ENCODE results near the gene PRKCG.

Gene PRKCG

GRCh38 chr19:53871454-53871853 is 10.5 kb upstream of the PRKCG start:
- in situ Hi-C loops (cut with MboI; ENCODE audit: low sequenced_read_pairs), result no loop called here

- in situ Hi-C loops (cut with MboI; ENCODE audit: low sequenced_read_pairs), result no loop called here
Measured at GRCh38 chr19:53872762-53873161, 9.2 kb upstream of the PRKCG start.

GRCh38 chr19:53873773-53874605 is 8.0 kb upstream of the PRKCG start:
- in situ Hi-C loops (cut with MboI; ENCODE audit: low sequenced_read_pairs), result no loop called here

DNA sequence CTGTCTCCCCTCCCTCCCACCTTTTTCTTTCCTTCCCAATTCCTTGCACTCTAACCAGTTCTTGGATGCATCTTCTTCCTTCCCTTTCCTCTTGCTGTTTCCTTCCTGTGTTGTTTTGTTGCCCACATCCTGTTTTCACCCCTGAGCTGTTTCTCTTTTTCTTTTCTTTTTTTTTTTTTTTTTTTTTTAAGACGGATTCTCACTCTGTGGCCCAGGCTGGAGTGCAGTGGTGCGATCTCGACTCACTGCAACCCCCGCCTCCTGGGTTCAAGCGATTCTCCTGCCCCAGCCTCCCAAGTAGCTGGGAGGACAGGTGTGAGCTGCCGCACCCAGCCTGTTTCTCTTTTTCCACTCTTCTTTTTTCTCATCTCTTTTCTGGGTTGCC is 7.4 kb upstream of the PRKCG start:
- in situ Hi-C loops (cut with MboI; ENCODE audit: low sequenced_read_pairs), result no loop called here

DNA sequence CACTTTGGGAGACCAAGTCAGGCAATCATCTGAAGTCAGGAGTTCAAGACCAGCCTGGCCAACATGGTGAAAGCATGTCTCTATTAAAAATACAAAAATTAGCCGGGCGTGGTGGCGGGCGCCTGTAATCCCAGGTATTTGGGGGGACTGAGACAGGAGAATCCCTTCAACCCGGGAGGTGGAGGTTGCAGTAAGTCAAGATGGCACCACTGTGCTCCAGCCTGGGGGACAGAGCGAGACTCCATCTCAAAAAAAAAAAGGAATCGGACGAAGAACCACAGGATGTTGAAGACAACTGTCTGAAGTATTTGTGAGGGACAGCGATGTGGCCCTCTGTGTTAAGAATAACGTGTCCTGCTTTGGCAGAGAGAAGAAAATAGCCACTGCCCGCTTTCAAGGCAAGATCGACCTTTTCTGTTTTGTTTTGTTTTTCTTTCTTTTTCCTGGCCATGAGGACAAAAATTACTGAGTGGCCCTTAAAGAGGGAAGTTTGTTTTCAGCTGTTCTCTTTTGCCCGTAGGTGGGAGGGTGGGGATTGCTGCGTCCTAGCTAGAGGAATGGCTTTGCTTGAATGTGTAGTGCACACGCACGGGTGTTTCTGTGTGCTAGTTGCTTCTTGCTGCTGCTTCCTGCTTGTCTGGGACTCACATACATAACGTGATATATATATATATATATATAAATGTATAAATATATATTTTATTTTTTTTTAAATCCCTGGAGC is 6.2 kb upstream of the PRKCG start:
- in situ Hi-C loops (cut with MboI; ENCODE audit: low sequenced_read_pairs), result no loop called here

DNA sequence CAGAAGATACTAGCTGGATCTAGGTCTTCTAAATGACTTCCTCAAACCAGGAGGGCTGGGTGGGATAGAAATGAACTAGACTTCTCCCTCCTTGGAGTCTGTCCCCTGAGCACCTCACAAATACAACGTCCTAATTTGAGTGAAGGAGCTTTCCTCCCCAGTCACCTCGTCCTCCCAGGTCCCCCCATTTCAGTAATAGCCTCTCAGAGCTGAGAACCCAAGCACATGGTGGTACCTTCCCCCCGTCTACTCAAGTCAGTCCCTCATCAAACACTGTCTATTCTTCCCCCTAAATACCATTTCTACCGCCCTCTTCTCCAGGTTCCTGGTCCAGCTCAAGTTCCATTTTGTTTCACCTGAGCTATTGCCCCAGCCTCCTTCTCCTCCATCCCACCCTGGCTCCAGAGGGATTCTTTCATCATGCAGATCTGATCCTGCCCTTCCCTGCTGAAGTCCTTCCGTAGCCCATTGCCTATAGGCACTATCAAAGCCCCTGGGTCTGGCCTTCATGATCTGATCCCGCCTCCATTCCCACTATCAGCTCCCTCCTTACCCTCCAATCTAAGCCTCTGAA is 5.3 kb upstream of the PRKCG start:
- in situ Hi-C loops (cut with MboI; ENCODE audit: low sequenced_read_pairs), result no loop called here

- in situ Hi-C loops (cut with MboI; ENCODE audit: low sequenced_read_pairs), result no loop called here
Measured at GRCh38 chr19:53877361-53877766, 4.6 kb upstream of the PRKCG start.

- in situ Hi-C loops (cut with MboI; ENCODE audit: low sequenced_read_pairs), result no loop called here
Measured at GRCh38 chr19:53878776-53879139, 3.2 kb upstream of the PRKCG start.

DNA sequence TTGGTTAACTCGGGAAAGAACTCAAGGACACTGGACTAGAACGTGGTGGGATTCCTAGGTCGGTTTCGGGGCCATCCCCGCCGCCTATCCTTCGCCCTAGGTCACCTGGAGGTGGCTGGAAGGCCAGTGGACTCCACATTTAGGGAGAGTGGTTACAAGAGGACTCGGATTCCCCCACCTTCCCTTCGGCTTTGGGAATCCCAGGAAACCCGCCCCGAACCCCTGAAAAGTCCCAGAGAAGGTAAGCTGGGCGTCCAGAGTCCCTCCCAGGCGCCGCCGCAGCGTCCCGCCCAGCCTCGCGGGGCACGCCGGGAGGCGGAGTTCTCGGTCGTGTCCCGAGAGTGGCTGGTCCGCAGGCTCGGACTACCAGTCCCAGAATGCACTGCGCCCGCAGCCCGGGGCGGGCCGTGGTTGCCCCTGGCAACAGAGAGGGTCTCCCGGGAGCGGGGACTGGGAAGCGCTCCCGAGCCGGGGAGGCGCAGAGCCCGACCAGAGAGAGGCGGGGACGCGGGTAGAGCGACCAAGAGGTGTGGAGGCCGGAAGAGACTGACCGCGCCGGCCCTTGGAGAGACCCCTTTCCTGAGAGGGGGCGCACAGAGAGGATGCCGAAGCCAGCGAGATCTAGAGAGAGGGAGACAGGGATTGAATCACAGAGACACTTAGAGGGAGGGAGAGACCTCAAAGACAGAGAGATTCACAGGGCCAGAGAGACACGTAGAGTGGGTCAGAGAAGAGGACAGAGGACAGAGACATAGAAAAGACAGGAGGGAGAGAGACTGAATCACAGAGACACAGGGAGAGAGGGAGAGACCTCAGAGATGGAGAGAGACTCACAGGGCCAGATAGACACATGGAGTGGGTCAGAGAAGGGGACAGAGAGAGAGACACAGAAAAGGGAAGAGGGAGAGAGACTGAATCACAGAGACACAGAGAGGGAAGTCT is 2.6 kb upstream of the PRKCG start:
- in situ Hi-C loops (cut with MboI; ENCODE audit: low sequenced_read_pairs), result no loop called here

DNA sequence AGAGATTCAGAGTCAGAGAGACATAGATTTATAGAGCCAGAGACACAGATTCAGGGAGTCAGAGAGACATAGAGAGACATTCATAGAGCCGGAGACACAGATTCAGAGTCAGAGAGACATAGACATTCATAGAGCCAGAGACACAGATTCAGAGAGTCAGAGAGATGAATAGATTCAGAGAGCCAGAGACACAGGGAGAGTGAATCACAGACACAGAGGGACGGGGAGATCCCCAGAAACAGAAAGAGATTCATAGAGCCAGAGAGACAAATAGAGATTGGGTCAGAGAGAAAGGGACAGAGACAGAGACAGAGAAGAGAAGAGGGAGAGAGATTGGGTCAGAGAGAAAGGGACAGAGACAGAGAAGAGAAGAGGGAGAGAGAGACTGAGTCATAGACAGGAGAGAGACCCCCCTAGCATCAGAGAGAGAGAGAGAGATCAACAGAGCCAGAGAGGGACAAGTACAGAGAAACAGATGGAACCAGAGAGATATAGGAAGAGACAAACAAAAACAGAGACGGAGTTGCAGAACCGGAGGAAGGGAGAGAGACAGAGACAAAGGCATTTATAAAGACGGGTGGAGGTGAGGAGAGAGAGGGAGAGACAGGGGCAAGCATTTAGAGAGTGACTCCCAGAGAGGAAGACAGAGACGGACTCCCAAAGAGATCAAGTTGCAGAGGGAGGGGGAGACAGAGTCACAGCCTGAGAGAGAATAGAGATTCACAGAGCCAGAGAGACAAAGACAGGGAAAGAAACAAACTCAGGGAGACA is 1.1 kb upstream of the PRKCG start:
- in situ Hi-C loops (cut with MboI; ENCODE audit: low sequenced_read_pairs), result no loop called here

DNA sequence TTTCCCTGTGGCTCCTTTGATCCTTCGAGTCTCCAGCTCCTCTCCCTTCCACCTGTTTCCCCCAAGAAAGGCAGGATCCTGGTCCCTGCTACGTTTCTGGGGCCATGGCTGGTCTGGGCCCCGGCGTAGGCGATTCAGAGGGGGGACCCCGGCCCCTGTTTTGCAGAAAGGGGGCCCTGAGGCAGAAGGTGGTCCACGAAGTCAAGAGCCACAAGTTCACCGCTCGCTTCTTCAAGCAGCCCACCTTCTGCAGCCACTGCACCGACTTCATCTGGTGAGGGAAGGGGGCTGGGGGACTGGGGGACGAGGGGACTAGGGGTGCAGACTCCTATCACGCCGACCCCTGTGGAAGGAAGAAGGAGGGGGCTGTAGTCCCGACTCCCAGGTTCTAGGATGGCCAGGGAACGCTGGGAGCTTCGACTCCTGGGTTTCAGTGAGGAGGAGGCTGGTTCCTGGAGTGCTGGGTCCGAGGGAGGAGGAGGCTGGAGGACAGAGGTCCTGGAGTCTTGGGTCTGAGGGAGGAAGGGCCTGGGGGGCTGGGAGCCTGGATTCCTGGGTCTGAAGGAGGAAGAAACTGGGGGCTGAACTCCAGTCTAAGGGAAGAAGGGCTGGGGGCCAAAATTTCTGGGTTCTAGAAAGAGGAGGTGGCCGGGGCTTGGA is 524 bp downstream of the PRKCG start:
- in situ Hi-C loops (cut with MboI; ENCODE audit: low sequenced_read_pairs), result no loop called here

DNA sequence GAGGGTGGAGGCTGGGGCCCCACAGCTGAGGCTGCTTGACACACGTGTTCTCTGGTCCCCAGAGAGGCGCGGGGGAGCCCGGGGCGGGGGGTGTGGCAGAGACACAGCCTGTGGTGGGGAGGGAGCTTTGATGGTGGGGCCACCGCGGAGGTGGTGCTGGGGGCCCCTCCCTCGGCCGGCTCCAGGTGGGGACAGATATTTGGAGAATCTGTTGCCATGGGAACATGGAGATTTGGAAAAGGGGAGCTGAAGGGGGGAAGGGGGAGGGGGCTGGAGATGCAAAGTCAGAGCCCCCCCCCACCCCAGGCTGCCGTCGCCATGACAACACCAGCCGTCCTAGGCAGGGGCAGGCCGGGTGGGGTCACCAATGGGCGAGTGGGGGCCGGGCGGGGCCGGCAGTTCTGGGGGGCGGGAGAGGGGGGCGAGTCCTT is 1.2 kb downstream of the PRKCG start:
- in situ Hi-C loops (cut with MboI; ENCODE audit: low sequenced_read_pairs), result no loop called here

DNA sequence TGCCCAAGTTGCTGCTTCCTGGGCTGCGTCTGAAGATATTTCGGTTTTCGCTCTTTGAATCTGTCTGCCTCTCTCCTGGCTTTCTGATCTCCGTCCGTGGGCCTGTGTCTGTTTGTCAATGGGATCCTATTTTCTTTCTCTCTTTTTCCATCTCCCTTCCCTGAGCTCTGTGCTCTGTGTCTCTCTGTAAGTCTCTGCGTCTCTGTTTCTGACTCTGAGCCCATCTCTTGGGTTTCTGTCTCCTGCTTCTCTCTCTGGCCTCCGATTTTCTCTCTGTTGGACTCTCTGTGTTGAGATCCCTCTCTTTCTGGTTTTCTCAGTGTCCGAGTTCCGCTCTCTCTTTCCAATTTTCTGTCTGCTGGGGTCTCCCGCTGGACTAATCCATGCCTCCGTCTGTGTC is 1.7 kb downstream of the PRKCG start:
- in situ Hi-C loops (cut with MboI; ENCODE audit: low sequenced_read_pairs), result no loop called here

- in situ Hi-C loops (cut with MboI; ENCODE audit: low sequenced_read_pairs), result no loop called here
Measured at GRCh38 chr19:53884256-53884655, 2.3 kb downstream of the PRKCG start.

- in situ Hi-C loops (cut with MboI; ENCODE audit: low sequenced_read_pairs), result no loop called here
Measured at GRCh38 chr19:53885036-53885435, 3.0 kb downstream of the PRKCG start.

- in situ Hi-C loops (cut with MboI; ENCODE audit: low sequenced_read_pairs), result no loop called here
Measured at GRCh38 chr19:53892301-53892980, 10.4 kb downstream of the PRKCG start.

GRCh38 chr19:53892981-53893325 is 11.0 kb downstream of the PRKCG start:
- in situ Hi-C loops (cut with MboI; ENCODE audit: low sequenced_read_pairs), result no loop called here

DNA sequence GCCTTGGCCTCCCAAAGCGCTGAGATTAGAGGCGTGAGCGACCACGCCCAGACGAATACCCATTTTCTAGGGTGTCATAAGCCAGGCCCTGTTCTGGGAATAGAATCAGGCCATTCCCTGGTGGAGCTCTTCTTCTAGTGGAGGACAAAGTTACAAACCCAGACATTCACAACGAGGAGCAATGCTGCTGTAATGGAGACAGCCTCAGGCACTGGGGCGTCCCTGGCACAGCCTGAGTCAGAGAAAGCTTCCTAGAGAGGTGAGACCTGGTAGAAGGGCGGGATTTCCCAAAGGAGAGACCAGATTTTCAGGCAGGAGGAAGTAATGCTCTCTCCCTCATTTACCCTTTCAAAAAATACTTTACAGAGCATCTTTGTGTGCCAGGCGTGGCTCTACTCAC is 12.7 kb downstream of the PRKCG start:
- in situ Hi-C loops (cut with MboI; ENCODE audit: low sequenced_read_pairs), result no loop called here

DNA sequence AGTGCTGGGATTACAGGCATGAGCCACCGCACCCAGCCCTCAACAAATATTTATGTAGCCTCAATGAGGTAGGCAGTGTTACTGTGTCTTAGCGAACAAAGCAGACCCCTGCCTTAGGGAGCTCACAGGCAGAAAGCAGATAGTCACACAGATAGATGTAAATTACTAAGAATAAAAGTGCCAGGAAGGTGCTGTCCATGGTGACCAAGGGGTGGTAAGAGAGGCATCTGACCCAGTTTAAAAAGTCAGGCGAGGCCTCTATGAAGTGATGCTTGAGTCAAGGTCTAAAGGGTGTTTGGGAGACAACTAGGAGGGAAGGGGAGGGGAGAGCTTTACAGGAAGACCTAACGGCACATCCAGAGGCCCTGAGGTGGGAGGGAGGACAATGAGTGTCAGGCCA is 14.7 kb downstream of the PRKCG start:
- in situ Hi-C loops (cut with MboI; ENCODE audit: low sequenced_read_pairs), result no loop called here
